Keratinocyte (primary cell): Measurements from ENCODE around the gene PLAAT1. TPM values are rescaled to one million over a fixed set of nuclear protein-coding genes. Genes with fewer than 3 reads are reported as not detected.

Experiments
- DNase-seq: peaks from one replicate; pipeline ENCODE4 v3.0.0-alpha.2; 2011; ENCODE audit warnings: low read depth, missing footprints, low spot score
- FAIRE-seq: peaks from 2 replicates; lab custom pipeline; 2011; peaks lifted over from hg19 to GRCh38; lab: Jason Lieb, UNC
- H2AFZ ChIP-seq: 2 replicates; pipeline ENCODE4 v1.6.0; 2012; ENCODE audit warnings: low read length, control low read depth, inconsistent platforms; ENCODE audit not compliant: control insufficient read depth
- H3K27ac ChIP-seq: 2 replicates; pipeline ENCODE4 v1.5.1; 2011; ENCODE audit warnings: low read length; ENCODE audit not compliant: control insufficient read depth, insufficient read depth
- H3K27me3 ChIP-seq: 3 replicates; pipeline ENCODE4 v1.6.0; 2011; ENCODE audit warnings: low read length; ENCODE audit not compliant: control insufficient read depth, insufficient read depth; ENCODE audit errors: extremely low read depth
- H3K36me3 ChIP-seq, 2 experiments: 2 replicates in 1 of 2; 3 replicates in 1 of 2; pipeline ENCODE4 v1.5.1; 2011; ENCODE audit warnings: low read length in 2 of 2, mild to moderate bottlenecking in 1 of 2; ENCODE audit not compliant: control insufficient read depth in 2 of 2, insufficient read depth in 2 of 2; ENCODE audit errors: extremely low read depth in 1 of 2
- H3K4me1 ChIP-seq: 3 replicates; pipeline ENCODE4 v1.5.1; 2011; ENCODE audit warnings: low read length; ENCODE audit not compliant: control insufficient read depth, insufficient read depth; ENCODE audit errors: extremely low read depth
- H3K4me2 ChIP-seq: 3 replicates; pipeline ENCODE4 v1.6.0; 2011; ENCODE audit warnings: low read depth, low read length; ENCODE audit not compliant: control insufficient read depth, insufficient read depth; ENCODE audit errors: extremely low read depth
- H3K4me3 ChIP-seq, 3 experiments: fragments of 200-600 bp in 1 of 3; sonication (generic) in 1 of 3; 2 replicates in 2 of 3; 3 replicates in 1 of 3; pipeline ENCODE4 v1.5.1; 2011 to 2016; ENCODE audit warnings: low read length in 3 of 3, mild to moderate bottlenecking in 3 of 3, control low read depth in 2 of 3, inconsistent platforms in 1 of 3, low read depth in 1 of 3, mixed read lengths in 1 of 3, mixed run types in 1 of 3, moderate library complexity in 1 of 3; ENCODE audit not compliant: control insufficient read depth in 2 of 3, insufficient read depth in 2 of 3; ENCODE audit errors: extremely low read depth in 1 of 3
- H3K79me2 ChIP-seq: 2 replicates; pipeline ENCODE4 v1.6.0; 2012; ENCODE audit warnings: low read length; ENCODE audit not compliant: control insufficient read depth, insufficient read depth
- H3K9ac ChIP-seq: 3 replicates; pipeline ENCODE4 v1.6.0; 2011; ENCODE audit warnings: low read length; ENCODE audit not compliant: control insufficient read depth, insufficient read depth; ENCODE audit errors: extremely low read depth
- H3K9me1 ChIP-seq: 3 replicates; pipeline ENCODE4 v1.6.0; 2011; ENCODE audit warnings: low read length; ENCODE audit not compliant: control insufficient read depth, insufficient read depth; ENCODE audit errors: extremely low read depth
- H3K9me3 ChIP-seq: 2 replicates; pipeline ENCODE4 v1.5.1; 2012; ENCODE audit warnings: low read depth, low read length; ENCODE audit not compliant: control insufficient read depth
- H4K20me1 ChIP-seq: 3 replicates; pipeline ENCODE4 v1.6.0; 2011; ENCODE audit warnings: low read length; ENCODE audit not compliant: control insufficient read depth, insufficient read depth; ENCODE audit errors: extremely low read depth
- EZH2 ChIP-seq: IDR thresholded peaks from one replicate; pipeline ENCODE4 v1.6.1; 2012; ENCODE audit warnings: inconsistent platforms, mild to moderate bottlenecking, low read length, moderate library complexity
- dilution Hi-C: fragments of 300-500 bp; cut with MboI; formaldehyde crosslinking; loops from one replicate; pipeline ENCODE4 v1.7.0; 2020; ENCODE audit warnings: low sequenced_read_pairs; ENCODE audit not compliant: extremely low pct_ligation_motif_present
- polyA plus RNA-seq, 5 experiments: library from polyadenylated mRNA; depleted of rRNA in 3 of 5; stranded (reverse) in 3 of 5; stranded (forward) in 1 of 5; unstranded in 1 of 5; fragments of >200 nt; gene quantifications; 1 replicate in 1 of 5; 2 replicates in 3 of 5; 3 replicates in 1 of 5; pipeline versions ENCODE4 v1.2.1 to v1.2.3, GENCODE V29; 2011 to 2012; ENCODE audit warnings: missing spikeins in 2 of 5, low read depth in 1 of 5, low replicate concordance in 1 of 5
- TF ChIP-seq, protein P1 (sequence below), 3 experiments: IDR thresholded peaks in 1 of 3; conservative IDR thresholded peaks in 1 of 3; optimal IDR thresholded peaks in 1 of 3; 2 replicates in 2 of 3; 3 replicates in 1 of 3; pipeline versions ENCODE3 to v1.5.1; 2011; ENCODE audit warnings: low read length in 3 of 3, mild to moderate bottlenecking in 3 of 3, moderate library complexity in 2 of 3, control low read depth in 1 of 3, inconsistent platforms in 1 of 3; ENCODE audit not compliant: insufficient read depth in 2 of 3; ENCODE audit errors: extremely low read depth in 1 of 3

PLAAT1 gene
- polyA plus RNA-seq, 1 donor (not counting 4 experiments of a cell fraction or from before 2014, with no cell fraction given), result 0.55 TPM

DNA sequence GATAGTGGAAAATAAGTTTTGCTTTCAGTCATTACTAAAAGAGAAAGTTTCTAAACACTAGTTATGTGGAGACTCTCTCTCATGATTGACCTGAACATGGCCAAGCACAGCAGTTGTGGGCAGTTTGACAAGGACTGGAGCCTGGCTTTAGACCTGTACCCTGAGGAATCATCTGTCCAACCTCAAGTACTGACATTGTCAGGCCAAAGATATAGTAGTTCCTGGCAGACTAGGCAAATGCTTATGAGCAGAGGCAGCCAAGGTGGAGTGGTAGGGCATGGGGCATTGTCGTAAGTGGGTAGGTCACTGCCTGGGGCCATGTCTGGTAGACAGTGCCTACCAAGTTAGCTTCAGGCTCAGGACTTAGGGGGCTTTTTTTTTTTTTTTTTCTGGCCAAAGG lies 20.9 kb downstream of the PLAAT1 start:
- H3K27me3 ChIP-seq, result no peaks in the 10 kb centered on the region
- H2AFZ ChIP-seq, result no peak overlapping the region
- H3K9me1 ChIP-seq, result no peaks in the 10 kb centered on the region
- no peak overlapping the region for H3K4me2 ChIP-seq
- TF ChIP-seq EZH2, result no peak
- TF ChIP-seq, protein P1, sequence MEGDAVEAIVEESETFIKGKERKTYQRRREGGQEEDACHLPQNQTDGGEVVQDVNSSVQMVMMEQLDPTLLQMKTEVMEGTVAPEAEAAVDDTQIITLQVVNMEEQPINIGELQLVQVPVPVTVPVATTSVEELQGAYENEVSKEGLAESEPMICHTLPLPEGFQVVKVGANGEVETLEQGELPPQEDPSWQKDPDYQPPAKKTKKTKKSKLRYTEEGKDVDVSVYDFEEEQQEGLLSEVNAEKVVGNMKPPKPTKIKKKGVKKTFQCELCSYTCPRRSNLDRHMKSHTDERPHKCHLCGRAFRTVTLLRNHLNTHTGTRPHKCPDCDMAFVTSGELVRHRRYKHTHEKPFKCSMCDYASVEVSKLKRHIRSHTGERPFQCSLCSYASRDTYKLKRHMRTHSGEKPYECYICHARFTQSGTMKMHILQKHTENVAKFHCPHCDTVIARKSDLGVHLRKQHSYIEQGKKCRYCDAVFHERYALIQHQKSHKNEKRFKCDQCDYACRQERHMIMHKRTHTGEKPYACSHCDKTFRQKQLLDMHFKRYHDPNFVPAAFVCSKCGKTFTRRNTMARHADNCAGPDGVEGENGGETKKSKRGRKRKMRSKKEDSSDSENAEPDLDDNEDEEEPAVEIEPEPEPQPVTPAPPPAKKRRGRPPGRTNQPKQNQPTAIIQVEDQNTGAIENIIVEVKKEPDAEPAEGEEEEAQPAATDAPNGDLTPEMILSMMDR (optimal IDR thresholded peaks at IDR 0.05 in 1 of 3, IDR thresholded peaks at IDR 0.05 in 1 of 3, conservative IDR thresholded peaks at IDR 0.05 in 1 of 3; ENCODE audit: extremely low read depth in 1 of 3, insufficient read depth in 2 of 3, low read length in 3 of 3), result no peak
- DNase-seq (no peak), FAIRE-seq (no peak)
- dilution Hi-C loops, result no loop called here
- H3K36me3 ChIP-seq, result no peaks in the 10 kb centered on the region
- no peaks in the 10 kb centered on the region for H3K79me2 ChIP-seq
- H4K20me1 ChIP-seq, result no peaks in the 10 kb centered on the region
- H3K9me3 ChIP-seq, result no peaks in the 10 kb centered on the region
- no peak overlapping the region for H3K27ac ChIP-seq
- H3K4me3 ChIP-seq, result no peak overlapping the region
- H3K9ac ChIP-seq, result no peak overlapping the region
- H3K4me1 ChIP-seq, result no peaks in the 10 kb centered on the region

DNA sequence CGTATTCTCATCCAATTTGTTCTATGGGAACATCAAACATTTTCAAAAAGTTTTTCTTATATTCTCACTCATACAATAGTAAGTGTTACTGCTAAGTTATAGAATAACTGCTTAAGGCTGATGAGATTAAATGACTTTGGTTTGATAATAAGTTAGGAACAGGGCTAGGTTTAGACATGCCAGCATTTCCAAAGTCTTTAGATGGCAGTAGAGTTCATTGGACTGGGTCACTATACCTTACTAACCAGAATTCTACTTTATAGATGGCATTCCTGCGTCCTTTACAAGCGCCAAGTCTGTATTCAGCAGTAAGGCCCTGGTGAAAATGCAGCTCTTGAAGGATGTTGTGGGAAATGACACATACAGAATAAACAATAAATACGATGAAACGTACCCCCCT lies 21.7 kb downstream of the PLAAT1 start:
- Histone ChIP-seq H3K36me3 (no peaks in the 10 kb centered on the region), H3K9ac (no peak overlapping the region), H3K4me1 (no peaks in the 10 kb centered on the region), H2AFZ (no peak overlapping the region), H3K9me1 (no peaks in the 10 kb centered on the region), H3K27me3 (no peaks in the 10 kb centered on the region), H4K20me1 (no peaks in the 10 kb centered on the region), H3K4me2 (no peak overlapping the region), H3K27ac (no peak overlapping the region), H3K9me3 (no peaks in the 10 kb centered on the region), H3K4me3 (no peak overlapping the region), H3K79me2 (no peaks in the 10 kb centered on the region)
- TF ChIP-seq EZH2, result no peak
- TF ChIP-seq, protein P1 (optimal IDR thresholded peaks at IDR 0.05 in 1 of 3, IDR thresholded peaks at IDR 0.05 in 1 of 3, conservative IDR thresholded peaks at IDR 0.05 in 1 of 3; ENCODE audit: extremely low read depth in 1 of 3, insufficient read depth in 2 of 3, low read length in 3 of 3), result no peak
- dilution Hi-C loops, result no loop called here
- DNase-seq (no peak), FAIRE-seq (no peak)
